Measurements from ENCODE around the gene AGT.

The AGT gene

DNA sequence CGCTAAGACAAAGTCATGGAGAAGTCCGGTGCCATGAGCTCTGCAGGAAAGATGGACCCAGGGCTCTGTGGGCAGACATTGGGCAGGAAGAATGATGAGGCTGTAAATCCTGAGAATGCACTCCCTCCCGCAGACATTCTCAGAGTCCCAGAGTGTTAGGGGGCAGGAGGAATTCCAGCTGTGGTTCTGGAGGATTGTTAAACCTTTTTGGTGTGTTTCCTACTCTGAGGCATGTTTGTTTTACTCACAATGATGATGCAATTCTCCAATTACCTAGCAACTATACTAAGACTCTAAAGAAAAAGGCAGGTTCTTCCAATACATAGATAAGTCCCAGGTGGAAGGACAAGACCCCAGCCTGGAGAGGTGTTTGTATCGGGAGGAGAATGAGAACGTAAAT lies 30.5 kb upstream of the AGT start:
- TF ChIP-seq FOXP2 (optimal IDR thresholded peaks at IDR 0.05; ENCODE audit: borderline replicate concordance, extremely low read depth, extremely low read length, insufficient read depth) (no peak), POLR2AphosphoS5 (IDR thresholded peaks at IDR 0.05; ENCODE audit: low read depth, low read length) (no peak), TAF1 (IDR thresholded peaks at IDR 0.05; ENCODE audit: borderline replicate concordance, insufficient read depth, low read length) (no peak), SIN3A (IDR thresholded peaks at IDR 0.05; ENCODE audit: borderline replicate concordance, insufficient read depth, low read length) (no peak)
- TF ChIP-seq, protein P1, sequence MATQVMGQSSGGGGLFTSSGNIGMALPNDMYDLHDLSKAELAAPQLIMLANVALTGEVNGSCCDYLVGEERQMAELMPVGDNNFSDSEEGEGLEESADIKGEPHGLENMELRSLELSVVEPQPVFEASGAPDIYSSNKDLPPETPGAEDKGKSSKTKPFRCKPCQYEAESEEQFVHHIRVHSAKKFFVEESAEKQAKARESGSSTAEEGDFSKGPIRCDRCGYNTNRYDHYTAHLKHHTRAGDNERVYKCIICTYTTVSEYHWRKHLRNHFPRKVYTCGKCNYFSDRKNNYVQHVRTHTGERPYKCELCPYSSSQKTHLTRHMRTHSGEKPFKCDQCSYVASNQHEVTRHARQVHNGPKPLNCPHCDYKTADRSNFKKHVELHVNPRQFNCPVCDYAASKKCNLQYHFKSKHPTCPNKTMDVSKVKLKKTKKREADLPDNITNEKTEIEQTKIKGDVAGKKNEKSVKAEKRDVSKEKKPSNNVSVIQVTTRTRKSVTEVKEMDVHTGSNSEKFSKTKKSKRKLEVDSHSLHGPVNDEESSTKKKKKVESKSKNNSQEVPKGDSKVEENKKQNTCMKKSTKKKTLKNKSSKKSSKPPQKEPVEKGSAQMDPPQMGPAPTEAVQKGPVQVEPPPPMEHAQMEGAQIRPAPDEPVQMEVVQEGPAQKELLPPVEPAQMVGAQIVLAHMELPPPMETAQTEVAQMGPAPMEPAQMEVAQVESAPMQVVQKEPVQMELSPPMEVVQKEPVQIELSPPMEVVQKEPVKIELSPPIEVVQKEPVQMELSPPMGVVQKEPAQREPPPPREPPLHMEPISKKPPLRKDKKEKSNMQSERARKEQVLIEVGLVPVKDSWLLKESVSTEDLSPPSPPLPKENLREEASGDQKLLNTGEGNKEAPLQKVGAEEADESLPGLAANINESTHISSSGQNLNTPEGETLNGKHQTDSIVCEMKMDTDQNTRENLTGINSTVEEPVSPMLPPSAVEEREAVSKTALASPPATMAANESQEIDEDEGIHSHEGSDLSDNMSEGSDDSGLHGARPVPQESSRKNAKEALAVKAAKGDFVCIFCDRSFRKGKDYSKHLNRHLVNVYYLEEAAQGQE (IDR thresholded peaks at IDR 0.05; ENCODE audit: insufficient read depth in 1 of 2, low read depth in 2 of 2, low read length in 2 of 2): no peak

DNA sequence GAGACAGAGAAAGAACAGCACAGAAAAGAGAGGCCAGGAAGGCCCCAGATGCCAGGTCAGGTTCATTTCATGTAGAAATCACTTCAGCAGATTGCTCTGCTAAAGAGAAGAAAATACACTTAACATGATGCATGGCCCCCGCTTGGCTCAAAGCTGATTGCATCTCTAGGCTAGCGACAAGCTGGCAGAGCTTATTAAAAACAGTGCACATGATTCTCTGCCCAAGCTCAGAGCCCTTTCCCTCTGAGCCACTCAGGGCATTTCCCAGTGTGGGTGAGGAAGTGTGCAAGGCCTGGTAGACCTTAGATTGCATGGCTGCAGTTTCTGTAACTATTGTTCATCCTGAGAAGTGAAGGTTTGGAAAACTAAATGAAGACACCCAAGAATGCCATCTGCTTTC lies 30.0 kb upstream of the AGT start:
- TF ChIP-seq TAF1 (IDR thresholded peaks at IDR 0.05; ENCODE audit: borderline replicate concordance, insufficient read depth, low read length): no peak
- no peak for TF ChIP-seq SIN3A (IDR thresholded peaks at IDR 0.05; ENCODE audit: borderline replicate concordance, insufficient read depth, low read length)
- TF ChIP-seq FOXP2 (optimal IDR thresholded peaks at IDR 0.05; ENCODE audit: borderline replicate concordance, extremely low read depth, extremely low read length, insufficient read depth): no peak
- TF ChIP-seq, protein P1 (IDR thresholded peaks at IDR 0.05; ENCODE audit: insufficient read depth in 1 of 2, low read depth in 2 of 2, low read length in 2 of 2): no peak
- TF ChIP-seq POLR2AphosphoS5 (IDR thresholded peaks at IDR 0.05; ENCODE audit: low read depth, low read length): no peak

GRCh38 chr1:230739564-230740290 lies 25.8 kb upstream of the AGT start:
- TF ChIP-seq POLR2AphosphoS5 (IDR thresholded peaks at IDR 0.05; ENCODE audit: low read depth, low read length) (no peak), FOXP2 (optimal IDR thresholded peaks at IDR 0.05; ENCODE audit: borderline replicate concordance, extremely low read depth, extremely low read length, insufficient read depth) (no peak), TAF1 (IDR thresholded peaks at IDR 0.05; ENCODE audit: borderline replicate concordance, insufficient read depth, low read length) (no peak), SIN3A (IDR thresholded peaks at IDR 0.05; ENCODE audit: borderline replicate concordance, insufficient read depth, low read length) (no peak)
- TF ChIP-seq, protein P1 (IDR thresholded peaks at IDR 0.05; ENCODE audit: insufficient read depth in 1 of 2, low read depth in 2 of 2, low read length in 2 of 2): no peak

GRCh38 chr1:230737622-230738262 lies 23.8 kb upstream of the AGT start:
- TF ChIP-seq SIN3A (IDR thresholded peaks at IDR 0.05; ENCODE audit: borderline replicate concordance, insufficient read depth, low read length): no peak

- TF ChIP-seq TAF1 (IDR thresholded peaks at IDR 0.05; ENCODE audit: borderline replicate concordance, insufficient read depth, low read length) (no peak), POLR2AphosphoS5 (IDR thresholded peaks at IDR 0.05; ENCODE audit: low read depth, low read length) (no peak), FOXP2 (optimal IDR thresholded peaks at IDR 0.05; ENCODE audit: borderline replicate concordance, extremely low read depth, extremely low read length, insufficient read depth) (no peak), SIN3A (IDR thresholded peaks at IDR 0.05; ENCODE audit: borderline replicate concordance, insufficient read depth, low read length) (no peak)
- TF ChIP-seq, protein P1 (IDR thresholded peaks at IDR 0.05; ENCODE audit: insufficient read depth in 1 of 2, low read depth in 2 of 2, low read length in 2 of 2): no peak
Observed at GRCh38 chr1:230735447-230735846, 21.5 kb upstream of the AGT start.
